ENCODE results near the gene ZDHHC13.

Gene ZDHHC13, protein sequence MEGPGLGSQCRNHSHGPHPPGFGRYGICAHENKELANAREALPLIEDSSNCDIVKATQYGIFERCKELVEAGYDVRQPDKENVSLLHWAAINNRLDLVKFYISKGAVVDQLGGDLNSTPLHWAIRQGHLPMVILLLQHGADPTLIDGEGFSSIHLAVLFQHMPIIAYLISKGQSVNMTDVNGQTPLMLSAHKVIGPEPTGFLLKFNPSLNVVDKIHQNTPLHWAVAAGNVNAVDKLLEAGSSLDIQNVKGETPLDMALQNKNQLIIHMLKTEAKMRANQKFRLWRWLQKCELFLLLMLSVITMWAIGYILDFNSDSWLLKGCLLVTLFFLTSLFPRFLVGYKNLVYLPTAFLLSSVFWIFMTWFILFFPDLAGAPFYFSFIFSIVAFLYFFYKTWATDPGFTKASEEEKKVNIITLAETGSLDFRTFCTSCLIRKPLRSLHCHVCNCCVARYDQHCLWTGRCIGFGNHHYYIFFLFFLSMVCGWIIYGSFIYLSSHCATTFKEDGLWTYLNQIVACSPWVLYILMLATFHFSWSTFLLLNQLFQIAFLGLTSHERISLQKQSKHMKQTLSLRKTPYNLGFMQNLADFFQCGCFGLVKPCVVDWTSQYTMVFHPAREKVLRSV

GRCh38 chr11:19116971-19117759 lies at the start of gene ZDHHC13:
TSS of gene ZDHHC13 (plus strand) at chr11:19117168. CDS start at chr11:19117250, 82 bp downstream.
- DNase-seq (ENCODE audit: low read depth): peak; percentile 94
- H3K4me3 ChIP-seq (ENCODE audit: low read length): peak within 1 kb of the TSS; percentile 75
- peak; percentile 25 for TF ChIP-seq CTCF (IDR thresholded peaks at IDR 0.05; ENCODE audit: insufficient read depth, low read depth, low read length, missing control alignments)

- H3K4me3 ChIP-seq (ENCODE audit: low read length): no peak overlapping the region
- TF ChIP-seq CTCF (IDR thresholded peaks at IDR 0.05; ENCODE audit: insufficient read depth, low read depth, low read length, missing control alignments): peak; percentile 99
- DNase-seq (ENCODE audit: low read depth): peak; percentile 85
Observed at GRCh38 chr11:19071255-19071654, 45.7 kb upstream of the ZDHHC13 start.

DNA sequence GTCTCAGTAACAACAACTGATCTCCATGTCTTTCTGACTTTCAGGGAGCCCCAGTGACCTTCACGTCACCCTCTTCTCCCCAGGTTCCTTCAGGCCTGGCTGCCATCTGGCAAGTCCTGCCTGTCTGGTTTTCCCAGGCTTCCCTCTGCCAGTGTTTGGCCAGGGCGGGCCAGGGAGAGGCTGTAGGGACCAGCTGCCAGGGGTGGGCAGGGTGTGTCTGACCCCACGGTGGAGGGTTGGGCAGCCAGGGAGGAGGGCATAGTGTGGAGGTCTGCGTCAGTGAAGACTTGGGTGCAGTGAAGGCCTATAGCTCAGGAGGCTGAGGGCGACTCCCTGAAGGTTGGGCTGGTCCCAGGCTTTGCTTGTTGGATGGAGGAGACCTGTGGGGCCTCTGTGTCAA lies 44.5 kb upstream of the ZDHHC13 start:
- no peak overlapping the region for H3K4me3 ChIP-seq (ENCODE audit: low read length)
- TF ChIP-seq CTCF (IDR thresholded peaks at IDR 0.05; ENCODE audit: insufficient read depth, low read depth, low read length, missing control alignments): no peak
- DNase-seq (ENCODE audit: low read depth): peak; percentile 28

- H3K4me3 ChIP-seq (ENCODE audit: low read length): no peak overlapping the region
- DNase-seq (ENCODE audit: low read depth): no peak
- no peak for TF ChIP-seq CTCF (IDR thresholded peaks at IDR 0.05; ENCODE audit: insufficient read depth, low read depth, low read length, missing control alignments)
Observed at GRCh38 chr11:19073454-19074415, 43.2 kb upstream of the ZDHHC13 start.

DNA sequence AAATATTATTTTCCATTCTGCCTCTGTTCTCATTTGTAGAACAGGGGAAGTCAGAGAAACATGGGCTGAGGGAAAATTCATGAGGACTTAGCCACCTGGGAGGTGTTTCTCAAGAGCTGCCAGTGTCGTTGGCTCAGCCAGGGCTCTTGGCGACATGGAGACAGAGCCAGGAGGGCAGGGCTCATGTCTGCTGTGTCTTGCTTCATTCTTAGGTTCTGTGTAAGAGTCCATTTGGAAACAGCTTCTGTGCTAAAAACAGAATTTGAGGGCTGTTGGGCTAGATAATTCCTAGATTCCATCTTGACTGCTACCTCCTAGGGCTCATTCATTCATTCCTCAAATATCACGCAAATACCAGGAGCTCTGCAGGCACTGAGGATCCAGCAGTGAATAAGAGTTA lies 41.3 kb upstream of the ZDHHC13 start:
- no peak for DNase-seq (ENCODE audit: low read depth)
- H3K4me3 ChIP-seq (ENCODE audit: low read length): no peak overlapping the region
- TF ChIP-seq CTCF (IDR thresholded peaks at IDR 0.05; ENCODE audit: insufficient read depth, low read depth, low read length, missing control alignments): no peak
